HepG2 (cell line): Measurements from ENCODE around the gene NRL. TPM values are rescaled to one million over a fixed set of nuclear protein-coding genes. Genes with fewer than 3 reads are reported as not detected.

Experiments used
- E2F5 ChIP-seq: sonication (generic); formaldehyde crosslinking; conservative IDR thresholded peaks from 2 replicates; pipeline ENCODE4 v1.4.0; 2020; ENCODE audit warnings: missing genetic modification reagents
- HNRNPH1 ChIP-seq: fragments of 200-400 bp; formaldehyde crosslinking; optimal IDR thresholded peaks from 2 replicates; pipeline ENCODE3; 2017; ENCODE audit warnings: mild to moderate bottlenecking, low read depth, low read length
- JUN ChIP-seq: sonication (generic); formaldehyde crosslinking; IDR thresholded peaks from 2 replicates; pipeline ENCODE4 v1.4.0; 2020; ENCODE audit warnings: mild to moderate bottlenecking, missing genetic modification reagents
- MTF1 ChIP-seq: sonication (generic); formaldehyde crosslinking; IDR thresholded peaks from 2 replicates; pipeline ENCODE4 v1.5.0; 2020; ENCODE audit warnings: missing genetic modification reagents
- MYNN ChIP-seq: sonication (generic); formaldehyde crosslinking; IDR thresholded peaks from 2 replicates; pipeline ENCODE4 v1.4.0; 2020; ENCODE audit warnings: mild to moderate bottlenecking, low read depth, missing genetic modification reagents
- NKX3-1 ChIP-seq: sonication (generic); formaldehyde crosslinking; IDR thresholded peaks from 2 replicates; pipeline ENCODE4 v1.5.0; 2020; ENCODE audit warnings: missing genetic modification reagents
- PRDM15 ChIP-seq: sonication (generic); formaldehyde crosslinking; IDR thresholded peaks from 2 replicates; pipeline ENCODE4 v1.4.0; 2020; ENCODE audit warnings: missing genetic modification reagents
- RFXAP ChIP-seq: sonication (generic); formaldehyde crosslinking; IDR thresholded peaks from 2 replicates; pipeline ENCODE4 v1.4.0; 2020; ENCODE audit warnings: missing genetic modification reagents, borderline replicate concordance
- SSRP1 ChIP-seq: IDR thresholded peaks from 2 replicates; pipeline ENCODE4 v1.6.1; 2016; ENCODE audit warnings: control low read depth
- TBP ChIP-seq: sonication (generic); formaldehyde crosslinking; IDR thresholded peaks from 2 replicates; pipeline ENCODE4 v1.5.0; 2020; ENCODE audit warnings: missing genetic modification reagents
- ZNF225 ChIP-seq: sonication (generic); formaldehyde crosslinking; IDR thresholded peaks from 2 replicates; pipeline ENCODE4 v1.4.0; 2020; ENCODE audit warnings: mild to moderate bottlenecking, missing genetic modification reagents
- ZNF317 ChIP-seq: sonication (generic); formaldehyde crosslinking; IDR thresholded peaks from 2 replicates; pipeline ENCODE4 v1.5.0; 2020; ENCODE audit warnings: mild to moderate bottlenecking, missing genetic modification reagents
- ZNF350 ChIP-seq: sonication (generic); formaldehyde crosslinking; IDR thresholded peaks from 2 replicates; pipeline ENCODE4 v1.4.0; 2020; ENCODE audit warnings: mild to moderate bottlenecking, low read depth, missing genetic modification reagents, borderline replicate concordance
- ZNF407 ChIP-seq: sonication (generic); formaldehyde crosslinking; IDR thresholded peaks from one replicate; pipeline ENCODE4 v1.5.1; 2020; ENCODE audit warnings: mild to moderate bottlenecking, missing genetic modification reagents; ENCODE audit errors: not compliant biosample characterization
- ZNF619 ChIP-seq: sonication (generic); formaldehyde crosslinking; IDR thresholded peaks from 2 replicates; pipeline ENCODE4 v1.4.0; 2020; ENCODE audit warnings: mild to moderate bottlenecking, missing genetic modification reagents
- ZZZ3 ChIP-seq: sonication (generic); formaldehyde crosslinking; IDR thresholded peaks from 2 replicates; pipeline ENCODE4 v1.4.0; 2020; ENCODE audit warnings: missing genetic modification reagents, mild to moderate bottlenecking, borderline replicate concordance
- polyA plus RNA-seq, 8 experiments: library from polyadenylated mRNA; depleted of rRNA in 3 of 8; stranded (reverse) in 7 of 8; unstranded in 1 of 8; fragments of >200 nt; fragmentation: Illumina TruSeq in 4 of 8; extraction: Trizol in 4 of 8; gene quantifications; 2 replicates each; pipeline versions ENCODE4 v1.2.1 to v1.2.3, GENCODE V29; 2011 to 2016; ENCODE audit warnings: low read depth in 4 of 8, missing spikeins in 1 of 8, mixed read lengths in 1 of 8; ENCODE audit not compliant: insufficient read depth in 1 of 8
- total RNA-seq, 5 experiments: library from RNA; depleted of rRNA; stranded (reverse); fragments of >200 nt; fragmentation: Illumina TruSeq; extraction: Trizol; gene quantifications; 2 replicates each; pipeline ENCODE4 v1.2.3, GENCODE V29; 2016; ENCODE audit warnings: low read depth in 1 of 5

The NRL gene
- total and polyA plus RNA-seq, 2 of the 13 experiments (the other 11 are each of a cell fraction or from before 2014, with no cell fraction given) = 2.5 to 4.7 TPM

- TF ChIP-seq ZNF350 (CRISPR knock-in tag) (0 out of 2 replicates have a peak, but pooled peaks have one; percentile 57), NKX3-1 (CRISPR knock-in tag) (0 out of 2 replicates have a peak, but pooled peaks have one; percentile 34), ZZZ3 (CRISPR knock-in tag) (no peak), ZNF407 (CRISPR knock-in tag) (peak; percentile 28), MYNN (CRISPR knock-in tag) (0 out of 2 replicates have a peak, but pooled peaks have one; percentile 29), E2F5 (CRISPR knock-in tag) (no peak), ZNF317 (CRISPR knock-in tag) (no peak), ZNF225 (CRISPR knock-in tag) (peak; percentile 92), MTF1 (CRISPR knock-in tag) (0 out of 2 replicates have a peak, but pooled peaks have one; percentile 31), TBP (CRISPR knock-in tag) (0 out of 2 replicates have a peak, but pooled peaks have one; percentile 86), RFXAP (0 out of 2 replicates have a peak, but pooled peaks have one; percentile 45), JUN (no peak), ZNF619 (CRISPR knock-in tag) (0 out of 2 replicates have a peak, but pooled peaks have one; percentile 19), PRDM15 (CRISPR knock-in tag) (no peak), SSRP1 (CRISPR knock-in tag) (no peak; the same call in 1 of the 2 replicates), HNRNPH1 (peak; percentile 79)
These were observed 16.4 kb downstream of the NRL start (continued) for GRCh38 chr14:24098229-24098926.
